ENCODE results near the gene CIPC.

The CIPC gene

GRCh38 chr14:77151918-77152588, 54.0 kb downstream of the CIPC start:
- no peak overlapping the region for H3K27ac ChIP-seq
- no peaks in the 10 kb centered on the region for H3K4me1 ChIP-seq (ENCODE audit: control insufficient read depth in 1 of 2, insufficient read depth in 1 of 2, low read depth in 1 of 2, low read length in 1 of 2)
- H3K9me3 ChIP-seq: no peaks in the 10 kb centered on the region
- no peak for TF ChIP-seq CTCF (IDR thresholded peaks at IDR 0.05)
- no peaks in the 10 kb centered on the region for H3K36me3 ChIP-seq
- H3K27me3 ChIP-seq: peaks cover 62% of the 10 kb centered on the region
- H3K4me3 ChIP-seq (ENCODE audit: low read depth in 1 of 2, low read length in 1 of 2): no peak overlapping the region

- Histone ChIP-seq H3K4me3 (ENCODE audit: low read depth in 1 of 2, low read length in 1 of 2) (no peak overlapping the region), H3K36me3 (no peaks in the 10 kb centered on the region), H3K9me3 (no peaks in the 10 kb centered on the region), H3K27me3 (peaks cover 64% of the 10 kb centered on the region), H3K27ac (no peak overlapping the region), H3K4me1 (ENCODE audit: control insufficient read depth in 1 of 2, insufficient read depth in 1 of 2, low read depth in 1 of 2, low read length in 1 of 2) (no peaks in the 10 kb centered on the region)
- TF ChIP-seq CTCF (IDR thresholded peaks at IDR 0.05): no peak
Observed at GRCh38 chr14:77153802-77154201, 55.7 kb downstream of the CIPC start.

GRCh38 chr14:77154421-77154820, 56.4 kb downstream of the CIPC start:
- Histone ChIP-seq H3K9me3 (no peaks in the 10 kb centered on the region), H3K4me1 (ENCODE audit: control insufficient read depth in 1 of 2, insufficient read depth in 1 of 2, low read depth in 1 of 2, low read length in 1 of 2) (no peaks in the 10 kb centered on the region), H3K27ac (no peak overlapping the region), H3K27me3 (peaks cover 66% of the 10 kb centered on the region), H3K36me3 (no peaks in the 10 kb centered on the region), H3K4me3 (ENCODE audit: low read depth in 1 of 2, low read length in 1 of 2) (no peak overlapping the region)
- no peak for TF ChIP-seq CTCF (IDR thresholded peaks at IDR 0.05)

- no peaks in the 10 kb centered on the region for H3K9me3 ChIP-seq
- no peaks in the 10 kb centered on the region for H3K36me3 ChIP-seq
- peaks cover 62% of the 10 kb centered on the region for H3K27me3 ChIP-seq
- no peak overlapping the region for H3K27ac ChIP-seq
- H3K4me1 ChIP-seq (ENCODE audit: control insufficient read depth in 1 of 2, insufficient read depth in 1 of 2, low read depth in 1 of 2, low read length in 1 of 2): no peaks in the 10 kb centered on the region
- no peak for TF ChIP-seq CTCF (IDR thresholded peaks at IDR 0.05)
- no peak overlapping the region for H3K4me3 ChIP-seq (ENCODE audit: low read depth in 1 of 2, low read length in 1 of 2)
Observed at GRCh38 chr14:77155083-77155482, 57.0 kb downstream of the CIPC start.

GRCh38 chr14:77157740-77158139, 59.7 kb downstream of the CIPC start:
- Histone ChIP-seq H3K9me3 (no peaks in the 10 kb centered on the region), H3K27me3 (peaks cover 77% of the 10 kb centered on the region), H3K27ac (no peak overlapping the region), H3K4me3 (ENCODE audit: low read depth in 1 of 2, low read length in 1 of 2) (no peak overlapping the region), H3K4me1 (ENCODE audit: control insufficient read depth in 1 of 2, insufficient read depth in 1 of 2, low read depth in 1 of 2, low read length in 1 of 2) (no peaks in the 10 kb centered on the region), H3K36me3 (no peaks in the 10 kb centered on the region)
- no peak for TF ChIP-seq CTCF (IDR thresholded peaks at IDR 0.05)
